OCI-LY7 (cell line): ENCODE data around the gene SUCLA2.

ENCODE experiments used
- CTCF ChIP-seq: fragments of 200-600 bp; sonication (generic); conservative IDR thresholded peaks from 2 replicates; pipeline ENCODE4 v1.5.1; 2014; ENCODE audit warnings: mild to moderate bottlenecking, antibody characterized with exemption, low read length, moderate library complexity, mixed read lengths
- EZH2phosphoT487 ChIP-seq: fragments of 200-600 bp; sonication (generic); IDR thresholded peaks from 2 replicates; pipeline ENCODE4 v1.6.1; 2018; ENCODE audit warnings: low read depth, borderline replicate concordance, mild to moderate bottlenecking, mixed run types, antibody characterized with exemption, low read length, moderate library complexity, mixed read lengths

GRCh38 chr13:48038761-48039160 is 37.7 kb upstream of the SUCLA2 start:
- no peak for TF ChIP-seq CTCF
- TF ChIP-seq EZH2phosphoT487 = no peak
